Measurements from ENCODE around the gene LRRC8D.

DNA sequence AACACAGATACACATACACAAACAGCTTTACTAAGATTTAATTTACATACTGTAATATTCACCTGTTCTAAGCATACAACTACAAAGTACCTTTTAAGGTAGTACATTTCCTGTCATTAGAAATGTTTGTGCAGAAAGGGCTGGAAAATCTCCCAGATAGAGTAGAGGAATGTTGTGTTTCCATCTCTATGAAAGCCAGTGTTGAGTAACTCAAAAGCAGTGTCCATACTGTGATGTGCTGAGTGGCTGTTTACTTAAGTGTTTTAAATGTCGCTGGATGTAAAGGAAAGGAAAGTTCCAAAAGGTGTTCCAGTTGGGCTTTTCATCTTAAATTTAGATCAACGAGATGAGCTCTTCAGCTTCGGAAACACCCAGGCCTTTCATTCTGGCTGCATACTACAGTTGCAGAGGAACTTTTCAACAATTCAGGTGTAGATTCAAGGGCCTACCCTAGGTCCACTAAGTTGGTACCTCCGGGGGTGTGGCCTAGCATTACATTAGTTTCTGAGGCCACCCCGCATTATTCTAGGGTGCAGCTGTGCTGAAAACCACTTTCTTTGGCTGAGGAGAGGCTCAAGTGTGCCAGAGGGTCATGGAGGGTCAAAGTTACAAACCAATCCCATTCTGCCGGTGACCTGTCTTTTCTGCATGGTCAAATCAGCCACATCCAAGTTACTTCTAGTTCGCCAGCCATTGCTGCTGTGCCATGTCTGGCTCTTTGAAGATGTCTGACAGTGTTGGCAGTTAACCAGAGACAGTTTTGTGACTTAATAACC is 78.1 kb downstream of the LRRC8D start:
- TF ChIP-seq, protein P1, sequence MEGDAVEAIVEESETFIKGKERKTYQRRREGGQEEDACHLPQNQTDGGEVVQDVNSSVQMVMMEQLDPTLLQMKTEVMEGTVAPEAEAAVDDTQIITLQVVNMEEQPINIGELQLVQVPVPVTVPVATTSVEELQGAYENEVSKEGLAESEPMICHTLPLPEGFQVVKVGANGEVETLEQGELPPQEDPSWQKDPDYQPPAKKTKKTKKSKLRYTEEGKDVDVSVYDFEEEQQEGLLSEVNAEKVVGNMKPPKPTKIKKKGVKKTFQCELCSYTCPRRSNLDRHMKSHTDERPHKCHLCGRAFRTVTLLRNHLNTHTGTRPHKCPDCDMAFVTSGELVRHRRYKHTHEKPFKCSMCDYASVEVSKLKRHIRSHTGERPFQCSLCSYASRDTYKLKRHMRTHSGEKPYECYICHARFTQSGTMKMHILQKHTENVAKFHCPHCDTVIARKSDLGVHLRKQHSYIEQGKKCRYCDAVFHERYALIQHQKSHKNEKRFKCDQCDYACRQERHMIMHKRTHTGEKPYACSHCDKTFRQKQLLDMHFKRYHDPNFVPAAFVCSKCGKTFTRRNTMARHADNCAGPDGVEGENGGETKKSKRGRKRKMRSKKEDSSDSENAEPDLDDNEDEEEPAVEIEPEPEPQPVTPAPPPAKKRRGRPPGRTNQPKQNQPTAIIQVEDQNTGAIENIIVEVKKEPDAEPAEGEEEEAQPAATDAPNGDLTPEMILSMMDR (conservative IDR thresholded peaks at IDR 0.05; ENCODE audit: low read length), result no peak
- no peak for TF ChIP-seq EZH2phosphoT487 (IDR thresholded peaks at IDR 0.05; ENCODE audit: borderline replicate concordance)
